ENCODE measurements around the gene CARS2.
"Not testable (repeated sequence)": the region's sequence is repeated elsewhere in the genome, so short reads cannot be mapped to it uniquely, and the experiment has no call there.

The CARS2 gene

GRCh38 chr13:110680852-110681251 is 25.1 kb downstream of the CARS2 start:
- TF ChIP-seq, protein P1, sequence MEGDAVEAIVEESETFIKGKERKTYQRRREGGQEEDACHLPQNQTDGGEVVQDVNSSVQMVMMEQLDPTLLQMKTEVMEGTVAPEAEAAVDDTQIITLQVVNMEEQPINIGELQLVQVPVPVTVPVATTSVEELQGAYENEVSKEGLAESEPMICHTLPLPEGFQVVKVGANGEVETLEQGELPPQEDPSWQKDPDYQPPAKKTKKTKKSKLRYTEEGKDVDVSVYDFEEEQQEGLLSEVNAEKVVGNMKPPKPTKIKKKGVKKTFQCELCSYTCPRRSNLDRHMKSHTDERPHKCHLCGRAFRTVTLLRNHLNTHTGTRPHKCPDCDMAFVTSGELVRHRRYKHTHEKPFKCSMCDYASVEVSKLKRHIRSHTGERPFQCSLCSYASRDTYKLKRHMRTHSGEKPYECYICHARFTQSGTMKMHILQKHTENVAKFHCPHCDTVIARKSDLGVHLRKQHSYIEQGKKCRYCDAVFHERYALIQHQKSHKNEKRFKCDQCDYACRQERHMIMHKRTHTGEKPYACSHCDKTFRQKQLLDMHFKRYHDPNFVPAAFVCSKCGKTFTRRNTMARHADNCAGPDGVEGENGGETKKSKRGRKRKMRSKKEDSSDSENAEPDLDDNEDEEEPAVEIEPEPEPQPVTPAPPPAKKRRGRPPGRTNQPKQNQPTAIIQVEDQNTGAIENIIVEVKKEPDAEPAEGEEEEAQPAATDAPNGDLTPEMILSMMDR (IDR thresholded peaks at IDR 0.05; ENCODE audit: low read depth, low read length) = peak; percentile 38
- DNase-seq (ENCODE audit: extremely low read depth, low read depth) = no peak

DNA sequence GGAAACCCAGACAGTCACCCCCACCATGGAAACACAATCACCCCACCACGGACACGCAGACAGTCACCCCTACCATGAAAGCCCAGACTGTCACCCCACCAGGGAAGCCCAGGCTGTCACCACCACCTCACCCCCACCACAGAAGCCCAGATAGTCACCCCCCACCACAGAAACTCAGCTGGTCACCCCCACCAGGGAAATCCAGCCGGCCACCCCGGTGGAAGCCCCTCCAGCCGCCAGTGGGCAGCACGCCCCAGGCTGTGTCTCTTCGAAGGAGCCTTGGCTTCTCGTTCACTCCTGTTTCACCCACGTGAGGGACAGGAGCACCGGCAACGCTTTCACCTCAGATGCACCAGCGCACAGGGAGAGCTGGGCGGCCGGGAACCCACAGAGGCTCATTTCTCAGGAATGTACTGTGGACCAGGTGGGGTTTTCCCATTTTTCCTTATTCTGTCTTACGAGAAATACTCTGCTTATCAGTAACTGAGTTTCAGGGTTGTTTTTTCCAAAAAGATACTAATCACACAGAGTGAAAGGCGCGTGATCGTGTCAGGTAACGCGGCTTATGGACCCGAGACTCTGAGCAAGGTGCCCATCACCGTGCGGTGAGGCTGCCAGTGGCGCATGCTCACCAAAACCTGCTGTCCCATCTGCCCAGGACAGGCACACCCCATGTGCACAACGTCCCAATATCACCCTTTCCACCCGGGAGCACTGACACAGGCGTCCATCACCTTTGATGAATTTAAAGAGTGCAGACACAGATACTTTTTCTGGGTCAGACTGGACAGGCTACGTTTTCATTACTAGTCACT is 28.0 kb downstream of the CARS2 start:
- TF ChIP-seq, protein P1 (IDR thresholded peaks at IDR 0.05; ENCODE audit: low read depth, low read length) = no peak
- no peak for DNase-seq (ENCODE audit: extremely low read depth, low read depth)

GRCh38 chr13:110676595-110677587 is 29.0 kb downstream of the CARS2 start:
- no peak for DNase-seq (ENCODE audit: extremely low read depth, low read depth)
- TF ChIP-seq, protein P1 (IDR thresholded peaks at IDR 0.05; ENCODE audit: low read depth, low read length) = no peak

DNA sequence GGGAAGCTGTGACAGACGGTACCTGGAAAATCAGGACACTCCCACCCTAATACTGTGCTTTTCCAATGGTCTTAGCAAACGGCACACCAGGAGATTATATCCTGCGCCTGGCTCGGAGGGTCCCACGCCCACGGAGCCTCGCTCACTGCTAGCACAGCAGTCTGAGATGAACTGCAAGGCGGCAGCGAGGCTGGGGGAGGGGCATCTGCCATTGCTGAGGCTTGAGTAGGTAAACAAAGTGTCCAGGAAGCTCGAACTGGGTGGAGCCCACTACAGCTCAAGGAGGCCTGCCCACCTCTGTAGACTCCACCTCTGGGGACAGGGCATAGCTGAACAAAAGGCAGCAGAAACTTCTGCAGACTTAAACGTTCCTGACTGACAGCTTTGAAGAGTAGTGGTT is 36.1 kb downstream of the CARS2 start:
- DNase-seq (ENCODE audit: extremely low read depth, low read depth) = not testable (repeated sequence)

DNA sequence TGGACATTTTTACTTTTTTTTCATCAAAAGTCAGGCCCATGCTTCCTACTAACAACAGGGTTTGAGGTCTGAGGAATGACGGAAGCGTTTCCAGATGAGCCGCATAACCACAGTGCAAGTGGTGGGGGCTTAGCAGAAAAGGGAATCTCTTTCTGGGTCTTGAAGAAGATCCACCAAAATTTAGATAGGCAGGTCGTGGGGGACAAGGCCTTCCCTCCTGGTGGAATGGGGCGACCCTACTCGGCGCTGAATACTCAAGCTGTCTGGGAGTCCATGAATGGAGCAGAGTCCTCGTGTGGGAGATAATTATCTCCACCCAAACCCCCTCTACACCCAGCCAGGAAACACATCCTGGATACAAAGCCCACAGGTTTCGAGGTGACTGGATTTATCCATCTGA is 36.9 kb downstream of the CARS2 start:
- DNase-seq (ENCODE audit: extremely low read depth, low read depth) = no peak
- TF ChIP-seq, protein P1 (IDR thresholded peaks at IDR 0.05; ENCODE audit: low read depth, low read length) = no peak

DNA sequence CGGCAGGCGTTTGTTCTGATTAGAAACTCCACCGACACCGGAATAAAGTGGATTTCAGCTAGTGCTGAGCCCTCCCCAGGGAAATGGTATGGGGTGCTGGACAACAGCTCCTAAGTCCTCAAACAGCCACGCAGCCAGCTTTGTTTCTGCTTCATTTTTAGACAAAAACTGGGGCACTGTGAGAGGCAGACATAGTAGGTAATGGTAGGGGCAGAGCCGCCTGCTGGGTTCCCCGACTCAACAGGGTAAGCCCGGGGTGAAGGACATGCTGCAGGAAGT is 39.7 kb downstream of the CARS2 start:
- TF ChIP-seq, protein P1 (IDR thresholded peaks at IDR 0.05; ENCODE audit: low read depth, low read length) = no peak
- no peak for DNase-seq (ENCODE audit: extremely low read depth, low read depth)

DNA sequence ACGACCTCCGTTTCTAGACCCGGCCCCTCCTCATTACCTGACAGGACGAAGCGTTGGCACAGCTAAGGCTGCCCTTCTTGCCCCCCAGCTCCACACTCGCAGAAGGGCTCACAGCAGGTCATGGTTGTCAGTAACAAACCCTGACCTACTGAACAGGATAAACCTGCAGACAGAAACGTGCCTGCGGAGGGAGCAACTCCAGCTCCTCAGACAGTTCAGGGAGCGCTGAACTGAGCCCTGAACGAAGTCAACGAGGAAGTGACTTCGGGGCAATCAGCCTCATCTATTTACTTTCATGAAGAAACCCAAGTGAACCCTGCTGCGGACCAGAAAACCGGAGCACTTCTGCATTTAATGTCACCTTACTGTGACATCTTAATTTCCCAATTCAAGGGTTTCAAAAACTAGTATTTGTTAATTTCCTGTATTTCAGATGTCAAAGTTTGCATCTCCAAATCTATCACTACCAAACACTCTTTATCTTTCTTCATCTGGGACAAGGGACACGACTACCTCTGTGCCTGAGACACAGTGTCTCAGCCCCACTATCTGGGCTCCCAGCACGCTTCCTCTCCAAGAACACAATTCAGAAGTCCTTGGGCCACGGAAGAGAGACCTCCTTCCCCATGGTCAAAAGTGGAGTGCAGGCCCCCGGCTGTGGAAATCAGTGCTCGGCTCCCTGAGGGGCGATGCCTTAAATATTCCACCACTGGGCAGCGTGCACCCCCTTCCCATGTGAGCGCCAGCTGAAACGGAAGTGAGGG is 40.2 kb downstream of the CARS2 start:
- DNase-seq (ENCODE audit: extremely low read depth, low read depth) = no peak
- TF ChIP-seq, protein P1 (IDR thresholded peaks at IDR 0.05; ENCODE audit: low read depth, low read length) = no peak

Data from AG09319 (cell line).